Fibroblast of mammary gland (primary cell): ENCODE measurements around the gene PHC1.
"Not testable (repeated sequence)": the region's sequence is repeated elsewhere in the genome, so short reads cannot be mapped to it uniquely, and the experiment has no call there.

Source experiments
- DNase-seq: peaks from one replicate; pipeline ENCODE4 v3.0.0-alpha.2; 2010; ENCODE audit warnings: low read depth
- H3K4me3 ChIP-seq: 2 replicates; pipeline ENCODE4 v1.5.1; 2011; ENCODE audit warnings: low read depth, mild to moderate bottlenecking, low read length, moderate library complexity; ENCODE audit not compliant: control insufficient read depth
- TF ChIP-seq, protein P1 (sequence below): conservative IDR thresholded peaks from 2 replicates; pipeline ENCODE4 v1.5.1; 2011; ENCODE audit warnings: low read depth, low read length, inconsistent platforms; ENCODE audit not compliant: control insufficient read depth, insufficient read depth

PHC1 gene

DNA sequence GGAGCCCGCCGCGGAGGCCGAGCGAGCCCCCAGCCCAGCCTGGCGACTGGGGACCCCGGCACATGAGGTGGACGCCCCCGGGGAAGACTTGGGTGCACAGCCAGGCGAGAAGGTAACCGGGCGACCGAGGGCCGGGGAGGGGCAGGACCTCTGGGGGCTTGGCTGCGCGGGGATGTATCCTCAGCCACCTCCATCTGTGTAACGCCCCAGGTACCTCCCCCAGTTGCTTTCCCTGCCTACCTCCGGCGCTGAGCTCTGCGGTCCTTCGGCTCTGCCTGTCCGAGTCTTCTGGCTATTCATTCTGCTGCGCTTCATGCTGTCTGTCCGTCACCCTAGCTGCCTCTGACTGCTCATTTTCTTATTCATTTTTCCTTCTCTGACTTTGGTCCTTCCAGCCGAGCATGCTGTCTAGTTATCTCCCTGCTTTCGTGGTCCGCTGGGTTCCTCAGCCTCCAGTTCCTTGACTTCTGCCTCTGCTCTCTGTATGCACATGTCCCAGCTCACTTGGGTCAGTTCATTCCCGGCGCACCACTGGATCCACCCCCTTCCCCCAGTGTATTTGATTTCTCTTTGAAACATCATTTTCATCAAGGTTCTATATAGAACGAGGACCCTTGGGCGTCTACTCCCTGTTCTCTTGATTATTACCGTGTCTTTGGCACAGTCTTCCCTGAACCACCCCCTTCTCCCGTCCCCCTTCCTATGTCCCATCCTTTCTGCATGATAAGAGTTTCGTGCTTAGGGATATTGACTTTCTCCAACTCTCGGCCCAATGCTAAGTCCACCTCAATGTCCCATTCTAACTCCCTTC lies 612 bp downstream of the PHC1 start:
- TF ChIP-seq, protein P1, sequence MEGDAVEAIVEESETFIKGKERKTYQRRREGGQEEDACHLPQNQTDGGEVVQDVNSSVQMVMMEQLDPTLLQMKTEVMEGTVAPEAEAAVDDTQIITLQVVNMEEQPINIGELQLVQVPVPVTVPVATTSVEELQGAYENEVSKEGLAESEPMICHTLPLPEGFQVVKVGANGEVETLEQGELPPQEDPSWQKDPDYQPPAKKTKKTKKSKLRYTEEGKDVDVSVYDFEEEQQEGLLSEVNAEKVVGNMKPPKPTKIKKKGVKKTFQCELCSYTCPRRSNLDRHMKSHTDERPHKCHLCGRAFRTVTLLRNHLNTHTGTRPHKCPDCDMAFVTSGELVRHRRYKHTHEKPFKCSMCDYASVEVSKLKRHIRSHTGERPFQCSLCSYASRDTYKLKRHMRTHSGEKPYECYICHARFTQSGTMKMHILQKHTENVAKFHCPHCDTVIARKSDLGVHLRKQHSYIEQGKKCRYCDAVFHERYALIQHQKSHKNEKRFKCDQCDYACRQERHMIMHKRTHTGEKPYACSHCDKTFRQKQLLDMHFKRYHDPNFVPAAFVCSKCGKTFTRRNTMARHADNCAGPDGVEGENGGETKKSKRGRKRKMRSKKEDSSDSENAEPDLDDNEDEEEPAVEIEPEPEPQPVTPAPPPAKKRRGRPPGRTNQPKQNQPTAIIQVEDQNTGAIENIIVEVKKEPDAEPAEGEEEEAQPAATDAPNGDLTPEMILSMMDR, result no peak
- DNase-seq, result peak; percentile 45
- H3K4me3 ChIP-seq, result peak overlapping the region; percentile 88

DNA sequence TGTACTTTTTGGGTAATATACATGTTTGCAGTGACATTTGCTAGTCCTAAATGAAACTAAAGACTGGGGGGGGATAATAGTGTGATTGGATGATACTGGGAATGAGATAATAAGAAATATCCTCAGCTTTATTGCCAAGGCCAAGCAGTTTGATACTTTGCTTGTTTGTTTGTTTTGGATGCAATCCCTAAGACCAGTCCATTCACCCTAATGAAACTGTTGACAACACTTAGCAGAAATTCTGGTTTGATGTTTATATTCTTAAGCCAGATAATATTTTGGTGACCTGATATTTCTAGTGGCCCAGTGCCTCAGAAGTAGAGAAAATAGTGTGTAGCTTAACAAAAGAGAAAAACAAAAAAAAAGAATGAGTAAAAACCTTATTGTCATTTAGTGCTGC lies 1.8 kb downstream of the PHC1 start:
- no peak overlapping the region for H3K4me3 ChIP-seq
- TF ChIP-seq, protein P1, result no peak
- no peak for DNase-seq

DNA sequence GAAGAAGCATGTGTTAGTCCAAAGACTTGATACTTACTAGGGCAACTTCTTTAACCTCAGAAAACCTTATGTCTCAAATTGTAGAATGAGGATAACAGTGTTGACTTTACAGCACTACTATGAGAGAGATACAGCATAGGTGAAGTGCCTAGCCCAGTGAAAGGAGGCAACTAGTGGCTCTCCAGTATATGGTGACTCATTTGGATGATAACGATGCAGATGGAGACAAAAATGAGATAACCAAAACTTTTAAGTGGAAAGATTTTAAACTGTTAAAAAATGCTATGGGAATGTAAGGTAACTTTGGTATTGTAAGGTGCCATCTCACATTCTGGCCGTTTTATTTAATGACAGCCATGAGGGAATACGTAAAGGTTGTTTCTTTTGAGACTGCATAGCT lies 2.7 kb downstream of the PHC1 start:
- TF ChIP-seq, protein P1, result no peak
- DNase-seq, result no peak
- H3K4me3 ChIP-seq, result no peak overlapping the region

DNA sequence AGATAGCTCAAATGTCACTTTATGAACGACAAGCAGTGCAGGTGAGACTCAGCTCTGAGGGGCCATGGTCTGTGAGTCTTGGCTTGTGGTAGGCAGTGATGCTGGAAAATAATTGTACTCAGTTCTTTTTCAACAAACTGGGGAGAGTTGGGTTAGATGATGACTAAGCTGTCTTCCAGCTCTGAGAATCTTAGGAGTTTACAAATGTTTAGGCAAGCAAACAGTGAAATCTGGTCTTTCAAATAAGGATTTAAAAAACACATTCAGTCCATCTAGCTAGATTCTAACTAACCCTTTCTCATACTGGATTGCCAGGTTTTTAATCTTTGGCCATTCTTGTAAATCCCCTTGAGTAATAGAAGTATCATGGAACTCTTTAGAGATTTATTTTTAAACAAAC lies 3.4 kb downstream of the PHC1 start:
- DNase-seq, result no peak
- TF ChIP-seq, protein P1, result no peak
- no peak overlapping the region for H3K4me3 ChIP-seq

DNA sequence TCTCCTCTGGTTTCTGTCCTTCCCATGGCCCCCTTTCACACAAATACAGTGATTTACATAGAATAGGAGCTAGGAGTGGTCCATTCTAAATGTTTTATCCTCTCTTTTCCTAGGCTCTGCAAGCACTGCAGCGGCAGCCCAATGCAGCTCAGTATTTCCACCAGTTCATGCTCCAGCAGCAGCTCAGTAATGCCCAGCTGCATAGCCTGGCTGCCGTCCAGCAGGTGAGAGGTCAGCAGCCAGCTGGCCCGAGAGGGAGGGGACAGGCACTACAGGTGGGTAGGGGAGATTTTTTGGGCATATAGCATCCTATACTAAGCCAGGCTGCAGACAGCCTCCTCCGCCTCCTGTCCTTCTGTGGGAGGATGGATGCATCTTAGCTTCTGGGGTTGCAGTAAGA lies 5.3 kb downstream of the PHC1 start:
- DNase-seq, H3K4me3 ChIP-seq: not testable (repeated sequence)

DNA sequence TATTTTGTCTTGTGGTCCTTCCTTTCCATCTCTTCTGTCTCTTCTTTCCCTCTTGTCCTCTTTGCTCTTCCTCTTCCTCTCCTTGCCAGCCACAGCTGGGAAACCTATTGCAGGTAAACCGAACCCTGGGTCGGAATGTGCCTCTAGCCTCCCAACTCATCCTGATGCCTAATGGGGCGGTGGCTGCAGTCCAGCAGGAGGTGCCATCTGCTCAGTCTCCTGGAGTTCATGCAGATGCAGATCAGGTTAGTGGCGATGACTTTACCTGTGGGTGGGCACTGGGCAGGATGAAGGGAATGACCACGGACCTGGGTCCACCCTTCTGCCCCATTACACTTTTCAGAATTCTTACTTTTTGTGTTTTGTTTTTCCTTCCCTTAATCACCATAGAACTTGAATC lies 8.2 kb downstream of the PHC1 start:
- DNase-seq, result no peak
- TF ChIP-seq, protein P1, result no peak
- H3K4me3 ChIP-seq, result no peak overlapping the region

DNA sequence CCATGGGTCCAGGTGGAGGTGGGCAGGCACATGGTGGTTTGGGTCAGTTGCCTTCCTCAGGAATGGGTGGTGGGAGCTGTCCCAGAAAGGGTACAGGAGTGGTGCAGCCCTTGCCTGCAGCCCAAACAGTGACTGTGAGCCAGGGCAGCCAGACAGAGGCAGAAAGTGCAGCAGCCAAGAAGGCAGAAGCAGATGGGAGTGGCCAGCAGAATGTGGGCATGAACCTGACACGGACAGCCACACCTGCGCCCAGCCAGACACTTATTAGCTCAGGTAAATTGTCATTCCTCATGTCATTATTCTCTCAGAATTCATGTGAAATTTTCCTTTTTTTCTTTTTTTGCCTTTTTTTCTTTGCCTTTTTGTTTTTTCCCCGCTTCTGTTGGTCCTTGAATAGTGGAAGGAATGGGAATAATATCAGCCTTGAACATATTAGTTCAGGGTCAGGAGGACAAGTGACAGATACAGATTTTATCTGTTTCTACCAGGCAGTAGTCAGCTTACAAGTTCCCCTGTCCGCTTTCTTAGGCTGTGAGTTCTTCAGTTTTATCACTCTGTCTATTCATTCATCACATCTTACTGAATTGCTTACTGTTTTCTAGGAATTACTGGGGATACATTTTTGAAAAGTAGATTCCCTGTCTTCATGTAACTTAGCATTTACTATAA lies 16.5 kb downstream of the PHC1 start:
- not testable (repeated sequence) for H3K4me3 ChIP-seq, DNase-seq

DNA sequence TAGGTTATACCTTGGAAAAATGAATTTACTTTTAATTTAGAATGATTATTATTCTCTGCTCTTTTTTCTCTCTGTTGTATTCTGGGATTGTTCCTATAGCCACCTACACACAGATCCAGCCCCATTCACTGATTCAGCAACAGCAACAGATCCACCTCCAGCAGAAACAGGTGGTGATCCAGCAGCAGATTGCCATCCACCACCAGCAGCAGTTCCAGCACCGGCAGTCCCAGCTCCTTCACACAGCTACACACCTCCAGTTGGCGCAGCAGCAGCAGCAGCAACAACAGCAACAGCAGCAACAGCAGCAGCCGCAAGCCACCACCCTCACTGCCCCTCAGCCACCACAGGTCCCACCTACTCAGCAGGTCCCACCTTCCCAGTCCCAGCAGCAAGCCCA lies 18.2 kb downstream of the PHC1 start:
- not testable (repeated sequence) for H3K4me3 ChIP-seq, DNase-seq

DNA sequence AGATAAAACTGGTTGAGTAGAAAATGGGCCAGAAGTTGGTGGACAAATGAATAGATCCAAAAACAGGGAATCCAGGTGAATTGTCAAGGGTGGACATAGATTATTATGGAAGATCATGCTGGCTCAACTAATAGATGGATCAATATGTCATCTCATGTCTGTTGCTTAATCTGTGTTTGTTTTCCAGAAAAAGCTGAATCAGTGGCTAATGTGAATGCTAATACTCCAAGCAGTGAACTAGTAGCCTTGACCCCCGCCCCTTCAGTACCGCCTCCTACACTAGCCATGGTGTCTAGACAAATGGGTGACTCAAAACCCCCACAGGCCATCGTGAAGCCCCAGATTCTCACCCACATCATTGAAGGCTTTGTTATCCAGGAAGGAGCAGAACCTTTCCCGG lies 19.8 kb downstream of the PHC1 start:
- not testable (repeated sequence) for DNase-seq, H3K4me3 ChIP-seq
